GM18909 (cell line): ENCODE results near the gene TOB2.

ENCODE experiments used
- ATAC-seq: cut with Tn5 transposase; IDR thresholded peaks from one replicate; pipeline ENCODE4 v1.9.1; 2021; ENCODE audit warnings: mild to moderate bottlenecking; ENCODE audit not compliant: unreplicated experiment, poor library complexity

The TOB2 gene, protein sequence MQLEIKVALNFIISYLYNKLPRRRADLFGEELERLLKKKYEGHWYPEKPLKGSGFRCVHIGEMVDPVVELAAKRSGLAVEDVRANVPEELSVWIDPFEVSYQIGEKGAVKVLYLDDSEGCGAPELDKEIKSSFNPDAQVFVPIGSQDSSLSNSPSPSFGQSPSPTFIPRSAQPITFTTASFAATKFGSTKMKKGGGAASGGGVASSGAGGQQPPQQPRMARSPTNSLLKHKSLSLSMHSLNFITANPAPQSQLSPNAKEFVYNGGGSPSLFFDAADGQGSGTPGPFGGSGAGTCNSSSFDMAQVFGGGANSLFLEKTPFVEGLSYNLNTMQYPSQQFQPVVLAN

DNA sequence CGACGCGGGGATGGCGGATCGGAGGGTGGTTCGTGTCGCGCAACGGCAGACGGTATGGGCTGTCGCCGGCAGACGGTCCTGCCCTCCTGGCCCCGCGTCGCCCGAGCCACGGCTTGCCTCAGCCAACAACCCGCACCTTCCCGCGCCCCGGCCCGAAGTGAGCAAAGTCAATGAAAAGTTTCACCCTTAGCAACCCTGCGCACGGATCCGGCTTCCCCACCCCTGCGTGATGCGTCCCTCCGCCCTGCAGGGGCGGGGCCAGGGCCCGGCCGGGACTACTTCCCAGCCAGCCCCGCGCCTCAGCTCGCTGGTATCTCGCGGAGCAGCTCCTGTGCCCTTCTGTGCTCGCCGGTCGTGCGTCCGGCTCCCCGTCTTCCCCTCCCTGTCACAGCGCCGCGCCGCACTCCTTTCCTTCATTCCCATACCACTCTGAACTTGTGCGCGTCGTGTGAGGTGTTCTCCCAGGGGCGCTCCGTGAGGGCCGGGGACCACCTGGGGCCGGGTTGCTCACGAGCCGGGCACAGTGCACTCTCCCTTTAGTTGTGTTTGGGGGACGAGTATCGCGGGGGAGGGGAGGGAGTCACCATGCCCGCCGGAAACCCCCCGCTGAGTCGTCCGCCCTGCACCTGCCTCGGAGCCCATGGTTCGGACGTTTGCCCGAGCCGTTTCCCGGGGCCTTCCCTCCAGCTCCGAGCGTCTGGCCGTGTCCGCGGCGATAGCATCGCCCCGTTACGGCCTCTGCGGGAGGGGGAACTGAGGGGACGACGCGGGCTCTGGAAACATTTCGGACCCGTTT lies at the start of gene TOB2:
Gene TOB2 (minus strand): TSS at position 163 of the 796 bp plus-strand sequence. CDS start 9,456 bp downstream, outside the sequence.
- peak; percentile 50 for ATAC-seq

DNA sequence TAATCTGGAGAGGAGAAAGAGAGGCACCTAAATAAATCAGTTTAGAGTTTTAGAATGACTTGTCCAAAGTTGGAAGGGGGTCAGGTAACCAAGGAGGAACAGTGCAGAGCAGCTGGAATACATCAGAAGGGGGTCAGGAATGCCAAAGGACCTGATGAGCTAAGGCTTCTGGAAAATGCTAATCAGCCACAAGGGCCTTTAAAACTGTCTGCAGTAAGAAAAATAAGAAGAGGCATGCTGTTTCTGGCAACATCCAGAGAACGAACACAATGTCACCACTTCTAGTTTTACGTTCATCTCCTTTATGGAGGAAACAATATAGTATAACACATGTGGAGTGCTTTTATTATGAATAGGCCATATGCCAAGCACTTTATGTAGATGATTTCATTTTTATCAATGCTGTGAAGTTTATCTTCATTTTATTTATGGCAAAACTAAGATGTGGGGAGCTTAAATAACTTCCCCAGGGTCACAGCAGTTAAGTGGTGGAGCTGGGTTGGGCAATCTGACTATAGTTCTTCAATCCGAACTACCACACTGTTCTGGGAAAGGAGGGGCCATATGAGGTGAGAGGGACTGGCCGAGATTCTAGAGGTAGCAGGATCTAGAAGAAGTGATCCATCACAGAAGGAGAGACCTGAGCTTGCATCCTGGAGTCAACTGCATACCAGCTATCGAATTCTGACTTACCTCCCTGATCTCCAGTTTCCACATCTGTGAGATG lies 44.9 kb upstream of the TOB2 start:
- ATAC-seq, result no peak

DNA sequence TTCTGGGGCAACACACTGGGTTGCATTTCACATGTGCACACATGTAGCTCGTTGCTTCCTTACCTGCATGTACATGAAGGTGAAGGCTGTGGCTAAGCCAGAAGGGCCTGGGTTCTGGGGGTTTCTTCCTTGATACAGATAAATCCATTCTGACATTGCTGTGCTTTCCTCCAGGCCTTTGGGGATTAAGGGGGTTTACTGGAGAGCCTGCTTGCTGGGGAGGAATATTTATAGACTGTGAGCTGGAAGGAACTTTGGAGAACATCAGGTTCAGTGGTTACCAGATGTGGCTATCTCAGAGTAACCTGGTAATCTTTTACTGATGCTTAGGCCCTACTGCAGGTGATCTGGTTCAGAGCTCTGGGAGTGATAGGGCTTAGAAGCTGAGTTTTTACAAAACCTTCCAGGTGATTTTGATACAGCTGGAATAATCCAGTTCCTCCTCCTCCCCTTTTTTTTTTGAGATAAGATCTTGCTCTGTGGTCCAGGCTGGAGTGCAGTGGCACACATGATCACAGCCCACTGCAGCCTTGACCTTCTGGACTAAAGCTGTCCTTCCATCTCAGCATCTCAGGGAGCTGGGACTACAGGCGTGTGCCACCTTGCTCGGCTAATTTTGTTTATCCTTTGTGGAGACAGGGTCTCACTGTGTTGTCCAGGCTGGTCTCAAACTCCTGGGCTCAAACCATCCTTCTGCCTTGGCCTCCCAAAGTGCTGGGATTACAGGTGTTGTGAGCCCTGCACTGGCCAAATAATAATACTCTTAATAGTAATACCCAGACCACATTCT lies 42.2 kb upstream of the TOB2 start:
- ATAC-seq, result no peak

DNA sequence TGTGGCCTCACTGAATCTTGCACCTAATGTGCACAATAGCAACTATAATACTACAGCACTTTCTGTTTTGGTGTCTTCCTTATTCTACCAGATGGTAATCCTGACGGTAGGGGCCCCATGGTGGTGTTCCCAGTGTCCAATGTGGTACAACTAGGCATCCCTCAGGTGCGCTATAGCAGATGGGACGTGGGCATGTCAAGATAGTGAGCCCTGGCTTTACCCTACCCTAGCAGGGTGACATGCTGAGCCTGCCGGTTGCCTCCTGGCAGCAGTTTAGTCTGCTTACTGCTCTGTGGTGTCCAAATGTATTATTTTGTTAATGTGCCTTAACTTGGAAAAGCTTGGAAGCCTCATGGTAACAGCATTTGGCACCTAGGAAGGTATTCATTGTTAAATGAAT lies 41.5 kb upstream of the TOB2 start:
- no peak for ATAC-seq

DNA sequence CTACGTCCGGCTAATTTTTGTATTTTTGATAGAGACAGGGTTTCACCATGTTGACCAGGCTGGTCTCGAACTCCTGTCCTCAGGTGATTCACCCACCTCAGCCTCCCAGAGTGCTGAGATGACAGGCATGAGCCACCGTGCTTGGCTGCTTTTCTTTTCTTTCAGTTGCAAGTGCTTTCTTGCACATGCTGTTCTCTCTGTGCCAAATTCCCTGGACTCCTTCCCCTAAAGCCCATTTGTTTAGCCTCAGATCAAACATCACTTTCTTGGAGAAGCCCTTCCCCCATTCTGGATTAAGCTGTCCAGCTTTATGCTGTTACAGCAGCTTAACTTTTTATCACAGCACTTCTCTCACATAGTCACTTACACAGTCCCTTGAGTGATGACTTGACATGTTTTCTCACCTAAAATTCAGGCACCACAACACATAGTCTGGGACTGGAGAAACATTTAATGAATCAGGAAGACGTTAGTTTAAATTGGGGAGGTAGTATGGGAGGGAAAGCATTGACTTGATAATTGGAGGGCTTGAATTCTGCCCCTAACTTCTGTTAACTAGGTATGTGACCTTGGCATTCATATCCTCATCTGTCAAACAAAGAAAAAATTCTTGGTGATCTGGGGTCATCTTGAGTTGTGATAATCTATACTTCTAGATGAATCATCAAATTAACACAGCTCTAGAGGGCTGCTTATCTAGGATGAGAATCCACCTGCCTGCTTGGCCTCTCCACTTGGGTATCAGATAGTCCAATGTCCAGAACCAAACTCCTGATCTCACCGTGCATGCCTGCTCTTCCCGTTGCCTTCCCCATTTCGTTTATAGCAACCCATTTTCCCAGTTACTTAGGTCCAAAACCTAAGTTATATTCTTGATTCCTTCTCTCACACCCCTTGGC lies 40.7 kb upstream of the TOB2 start:
- no peak for ATAC-seq

DNA sequence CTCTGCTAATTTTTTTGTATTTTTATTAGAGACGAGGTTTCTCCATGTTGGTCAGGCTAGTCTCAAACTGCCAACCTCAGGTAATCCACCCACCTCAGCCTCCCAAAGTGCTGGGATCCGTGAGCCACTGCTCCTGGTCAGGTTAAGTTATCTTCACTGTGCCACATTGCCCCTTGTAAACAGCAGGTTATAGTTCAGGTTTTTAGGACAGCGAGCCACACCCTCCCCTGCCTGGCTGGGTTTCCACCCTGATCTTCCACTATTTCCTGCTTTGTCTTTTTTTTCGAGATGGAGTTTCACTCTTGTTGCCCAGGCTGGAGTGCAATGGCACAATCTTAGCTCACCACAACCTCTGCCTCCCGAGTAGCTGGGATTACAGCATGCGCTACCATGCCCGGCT lies 38.4 kb upstream of the TOB2 start:
- no peak for ATAC-seq

DNA sequence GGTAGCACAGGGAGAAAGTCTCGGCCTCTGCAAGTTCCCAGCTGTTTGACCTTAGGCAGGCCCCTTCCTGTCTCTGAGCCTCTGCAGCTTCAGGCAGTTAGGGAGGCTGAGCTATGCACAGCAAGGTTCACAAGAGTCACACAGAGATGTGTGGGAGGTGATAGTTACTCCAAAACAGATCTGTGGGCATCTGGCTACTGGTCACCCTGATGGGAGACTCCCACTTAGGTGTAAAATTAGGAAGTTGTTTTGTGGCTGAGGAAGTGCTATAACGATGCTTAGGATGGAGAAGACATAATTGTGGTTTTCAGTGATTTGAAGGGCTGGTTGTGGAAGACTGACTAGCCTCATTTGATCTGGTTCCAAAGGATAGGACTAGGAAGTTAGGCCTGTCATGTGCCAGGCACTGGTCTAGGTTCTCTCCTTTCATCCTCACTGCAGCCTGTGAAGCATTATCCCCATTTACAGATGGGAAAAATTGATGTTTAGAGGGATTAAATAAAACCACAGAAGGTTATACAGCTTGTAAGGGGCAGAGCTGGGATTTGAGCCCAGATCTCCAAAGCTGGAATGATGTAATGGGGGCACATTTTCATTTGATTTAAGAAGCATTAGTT lies 35.8 kb upstream of the TOB2 start:
- ATAC-seq, result no peak

DNA sequence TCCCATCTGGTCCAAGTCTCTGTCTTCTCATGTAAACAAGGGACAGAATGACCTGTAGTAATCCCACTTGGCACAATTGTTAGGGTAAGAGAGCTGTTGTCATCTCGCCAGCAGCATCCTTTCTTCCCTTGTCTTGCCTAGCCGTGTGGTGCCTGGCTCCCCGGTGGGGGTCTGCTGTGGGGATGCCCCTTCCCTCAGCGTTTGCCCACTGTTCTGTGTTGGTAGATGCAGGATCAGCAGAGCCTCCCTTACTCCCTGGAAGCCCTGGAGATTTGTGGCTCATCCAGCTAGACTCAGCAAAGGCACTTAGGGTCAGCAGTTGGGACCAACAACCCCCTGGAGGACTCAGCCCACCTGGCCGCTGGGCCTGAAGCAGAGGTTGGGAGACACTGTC lies 35.3 kb upstream of the TOB2 start:
- ATAC-seq, result no peak

DNA sequence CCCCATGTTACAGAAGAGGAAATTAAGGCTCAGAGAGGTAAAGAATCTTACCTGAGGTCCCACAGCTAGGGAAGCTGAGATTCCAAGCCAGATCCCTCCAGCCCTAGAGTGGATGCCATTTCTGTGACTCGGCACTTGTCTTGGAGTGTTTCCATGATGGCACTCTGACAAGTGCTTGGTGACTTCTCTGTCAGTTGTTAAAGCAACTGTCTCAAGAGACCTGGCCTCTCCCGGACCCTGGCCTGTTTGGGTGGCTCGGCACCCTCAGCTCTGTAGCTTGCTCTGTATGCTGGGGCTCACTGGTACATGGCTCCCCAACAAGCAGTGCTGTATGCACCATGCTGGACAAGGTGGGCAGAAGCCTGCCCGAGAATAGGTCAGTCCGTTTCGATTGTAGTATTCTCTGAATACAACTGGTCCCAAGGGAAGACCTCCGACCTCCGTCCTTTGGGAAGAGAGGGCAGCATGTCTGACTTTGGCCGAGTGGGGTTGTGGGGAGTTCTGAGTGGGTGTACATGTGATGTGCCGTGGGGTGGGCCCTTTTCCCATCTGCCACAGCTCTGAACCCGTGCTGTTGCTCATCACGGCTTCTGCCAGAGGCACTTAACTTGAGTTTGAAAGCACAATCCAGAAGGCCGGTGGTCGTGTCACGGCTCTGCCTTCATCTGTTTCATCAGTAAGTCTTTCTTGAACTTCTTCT lies 34.7 kb upstream of the TOB2 start:
- no peak for ATAC-seq

DNA sequence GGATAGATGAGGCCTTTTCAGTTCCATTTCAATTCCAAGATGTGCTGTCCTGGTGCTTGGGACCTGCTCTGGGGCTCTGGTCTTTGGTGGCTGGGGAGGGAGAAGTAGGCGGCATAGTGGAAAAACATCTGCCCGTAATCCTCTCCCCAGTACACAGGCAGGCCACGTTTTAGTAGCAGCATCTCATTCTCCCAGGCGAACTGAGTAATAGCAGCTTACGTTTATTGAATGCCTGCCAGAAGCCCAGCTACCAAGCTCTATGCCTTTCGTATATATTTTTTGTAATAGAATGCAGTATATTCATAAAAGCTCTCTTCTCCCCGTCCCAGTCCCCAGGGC lies 33.8 kb upstream of the TOB2 start:
- ATAC-seq, result no peak

DNA sequence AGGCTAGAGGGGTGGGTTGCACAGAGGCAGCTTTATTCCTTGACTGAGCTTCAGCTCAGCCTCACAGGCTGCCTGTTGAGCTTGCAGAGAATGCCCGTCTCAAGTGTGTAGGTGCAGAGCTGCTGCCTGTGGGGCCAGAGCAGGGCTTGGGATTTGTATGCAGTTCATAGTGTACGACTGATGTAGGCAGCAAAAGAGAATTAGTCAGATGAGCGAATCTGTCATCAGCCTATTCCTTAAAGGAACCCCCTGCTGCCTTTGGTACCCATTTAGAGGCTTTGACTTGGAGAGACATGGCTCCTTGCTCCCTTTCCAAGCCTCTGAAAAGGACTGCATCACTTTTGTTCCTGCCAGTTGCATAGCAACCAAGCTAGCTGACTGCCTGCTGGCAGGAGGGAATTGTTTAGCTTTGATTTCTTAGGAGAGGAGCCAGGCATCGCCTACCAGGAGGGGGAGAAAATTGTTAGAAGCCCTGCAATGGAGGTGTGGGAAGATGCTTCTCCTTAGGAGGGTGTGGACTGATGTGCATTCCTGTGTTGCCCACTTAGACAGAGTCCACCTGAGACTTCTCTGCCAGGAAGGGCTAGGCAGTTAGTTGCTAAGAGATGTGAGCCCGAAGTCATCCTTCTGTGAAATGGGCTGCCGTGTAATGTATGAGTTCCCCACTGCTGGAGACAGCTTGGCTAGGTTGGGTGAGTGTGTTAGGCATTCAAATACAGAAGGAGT lies 33.2 kb upstream of the TOB2 start:
- ATAC-seq, result no peak

DNA sequence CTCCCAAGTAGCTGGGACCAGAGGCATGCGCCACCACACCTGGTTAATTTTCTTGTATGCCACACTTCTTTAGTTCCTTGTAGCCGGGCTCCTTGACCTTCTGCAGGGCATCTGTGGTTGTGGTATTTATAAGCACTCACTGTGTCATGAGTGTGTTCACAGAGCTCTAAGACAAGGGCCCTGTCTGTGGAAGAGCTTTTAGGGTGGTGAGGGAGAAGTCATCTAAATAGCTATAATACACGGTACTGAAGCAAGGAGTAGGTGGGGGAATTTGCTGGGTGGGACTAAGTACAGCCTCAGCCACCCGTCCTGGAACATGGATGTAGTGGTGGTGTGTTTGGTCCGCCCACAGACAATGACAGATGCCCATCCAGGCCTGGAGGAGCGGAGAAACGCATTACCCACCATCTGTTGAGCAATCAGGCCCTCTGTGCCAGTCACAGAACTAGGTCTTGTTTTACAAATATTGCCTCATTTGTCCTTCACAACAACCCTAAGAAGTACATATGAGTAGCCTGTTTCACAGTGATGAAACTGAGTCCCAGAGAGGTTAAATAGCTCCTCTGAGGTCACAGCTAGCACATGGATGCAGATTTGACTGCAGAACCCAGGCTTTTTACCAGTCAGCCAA lies 32.4 kb upstream of the TOB2 start:
- no peak for ATAC-seq

DNA sequence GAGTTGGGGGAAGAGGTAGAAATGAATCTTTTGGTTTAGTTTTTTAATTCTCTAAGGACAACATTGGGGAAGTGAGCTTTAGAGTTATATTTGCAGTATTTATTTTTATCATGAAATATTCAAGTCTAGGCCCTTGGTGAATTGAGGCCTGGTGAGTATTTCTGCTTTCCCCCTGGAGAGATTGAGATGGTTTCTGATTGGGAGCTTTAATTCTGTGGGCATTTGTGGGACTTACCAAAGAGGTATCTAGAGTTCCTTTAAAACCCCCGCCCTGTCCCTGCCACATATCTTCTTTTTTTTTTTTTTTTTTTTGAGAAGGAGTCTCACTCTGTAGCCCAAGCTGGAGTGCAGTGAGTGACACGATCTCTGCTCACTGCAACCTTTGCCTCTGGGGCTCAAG lies 31.9 kb upstream of the TOB2 start:
- ATAC-seq, result no peak

DNA sequence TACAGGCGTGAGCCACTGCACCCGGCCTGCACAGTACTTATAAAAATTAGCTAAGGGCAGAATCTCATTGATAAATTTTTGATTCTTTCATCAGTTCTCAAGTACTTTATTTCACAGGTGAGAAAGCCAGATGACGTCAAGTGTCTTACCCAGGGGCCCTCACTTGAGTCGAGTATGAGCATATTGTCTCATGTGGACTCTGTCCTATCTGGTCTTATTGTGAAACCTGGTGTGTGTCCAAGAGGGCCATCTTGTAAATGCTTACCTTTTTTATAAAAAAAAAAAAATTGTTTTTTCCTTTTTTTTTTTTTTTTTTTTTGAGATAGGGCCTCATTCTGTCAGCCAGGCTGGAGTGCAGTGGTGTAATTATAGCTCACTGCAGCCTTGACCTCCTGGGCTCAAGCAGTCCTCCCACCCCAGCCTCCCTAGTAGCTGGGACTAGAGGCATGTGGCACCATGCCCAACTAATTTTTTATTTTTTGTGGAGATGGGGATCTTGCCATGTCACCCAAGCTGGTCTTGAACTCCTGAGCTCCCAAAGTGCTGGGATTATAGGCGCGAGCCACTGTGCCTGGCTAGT lies 28.4 kb upstream of the TOB2 start:
- no peak for ATAC-seq

DNA sequence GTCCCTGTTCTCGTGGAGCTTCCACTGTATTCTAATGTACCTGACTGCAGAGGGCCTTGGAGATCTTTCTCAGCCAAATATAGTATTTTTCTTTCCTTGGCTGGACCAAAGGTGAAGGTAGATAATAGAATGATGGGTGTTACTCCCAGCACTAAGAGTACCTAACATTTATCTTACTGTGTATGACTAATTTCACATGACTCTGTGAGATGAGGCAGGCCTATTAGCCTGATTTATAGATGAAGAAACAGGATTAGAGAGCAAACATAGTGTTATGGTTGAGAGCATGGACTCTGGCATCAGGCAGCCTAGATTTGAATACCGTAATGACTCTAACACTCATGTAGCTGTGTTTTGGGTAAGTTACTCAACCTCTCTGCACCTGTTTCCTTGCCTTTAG lies 25.0 kb upstream of the TOB2 start:
- no peak for ATAC-seq

DNA sequence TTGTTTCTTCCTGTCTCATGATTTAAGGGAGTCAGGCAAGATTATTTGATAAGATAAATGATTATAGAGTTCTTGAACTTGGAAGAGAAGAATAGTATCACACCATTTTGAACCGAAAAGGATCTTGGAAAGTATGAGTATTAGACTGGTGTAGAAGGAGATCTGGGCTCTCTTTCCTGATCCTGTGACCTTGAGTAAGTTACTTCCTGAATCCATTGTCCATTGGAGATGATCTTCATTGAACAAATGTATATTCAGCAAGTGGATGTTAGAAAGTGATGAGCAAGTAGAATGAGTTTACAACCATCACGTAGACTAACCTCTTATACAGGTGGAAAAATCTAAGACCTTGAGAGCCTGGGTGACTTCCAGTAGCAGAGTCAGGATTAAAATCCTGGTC lies 24.3 kb upstream of the TOB2 start:
- ATAC-seq, result no peak

DNA sequence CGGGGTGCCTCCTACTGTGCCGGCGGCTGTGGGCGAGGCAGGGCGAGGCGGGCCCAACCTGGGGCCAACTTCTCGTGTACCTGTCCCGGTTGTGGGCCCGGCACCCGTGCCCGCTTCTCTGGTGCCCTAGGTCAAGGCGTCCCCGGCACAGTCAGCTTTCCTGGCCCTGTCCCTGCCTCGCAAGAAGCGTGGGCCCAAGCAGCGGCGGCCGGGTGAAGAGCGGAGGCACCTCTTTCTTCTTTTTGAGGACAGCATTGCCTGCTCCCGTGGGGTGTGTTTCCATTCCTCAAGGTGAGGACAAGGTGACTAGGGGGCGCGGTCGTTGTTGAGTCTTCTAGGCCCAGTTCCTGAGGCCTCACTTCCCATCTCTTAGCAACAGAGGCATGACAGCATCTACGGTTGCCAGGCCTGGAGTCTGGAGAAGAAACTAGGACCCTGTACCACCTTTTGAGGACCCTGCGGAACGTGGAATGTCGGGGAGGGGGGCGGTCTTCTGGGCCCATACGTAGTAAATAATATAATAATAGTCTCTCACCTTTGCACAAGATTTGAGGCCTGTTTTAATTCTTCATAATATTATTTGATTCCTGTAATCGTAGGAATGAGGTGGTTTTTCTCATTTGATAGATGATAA lies 22.7 kb upstream of the TOB2 start:
- ATAC-seq, result peak; percentile 6
